Measurements from ENCODE around the gene ZNF548.

Gene ZNF548

DNA sequence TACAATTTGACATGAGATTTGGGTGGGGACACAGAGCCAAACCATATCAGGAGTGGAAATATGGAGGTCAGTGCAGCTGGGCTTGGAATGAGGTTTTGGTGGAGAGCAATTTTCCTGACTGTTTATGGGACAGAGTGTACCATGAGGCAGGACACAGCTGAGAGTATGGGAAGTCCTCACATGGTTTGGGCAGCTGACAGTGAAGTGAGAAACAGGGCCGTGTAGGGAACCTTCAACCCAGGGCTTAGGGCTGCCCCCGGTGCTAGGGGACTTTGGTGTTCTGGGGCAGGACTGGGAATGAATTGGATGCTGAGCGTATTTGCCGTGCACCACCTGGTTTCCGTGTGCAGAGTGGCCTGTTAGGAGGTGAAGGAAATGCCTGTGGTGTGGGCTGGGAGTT, 6.1 kb downstream of the ZNF548 start:
- no peak for DNase-seq (ENCODE audit: extremely low read depth in 1 of 2, low read depth in 1 of 2)

DNA sequence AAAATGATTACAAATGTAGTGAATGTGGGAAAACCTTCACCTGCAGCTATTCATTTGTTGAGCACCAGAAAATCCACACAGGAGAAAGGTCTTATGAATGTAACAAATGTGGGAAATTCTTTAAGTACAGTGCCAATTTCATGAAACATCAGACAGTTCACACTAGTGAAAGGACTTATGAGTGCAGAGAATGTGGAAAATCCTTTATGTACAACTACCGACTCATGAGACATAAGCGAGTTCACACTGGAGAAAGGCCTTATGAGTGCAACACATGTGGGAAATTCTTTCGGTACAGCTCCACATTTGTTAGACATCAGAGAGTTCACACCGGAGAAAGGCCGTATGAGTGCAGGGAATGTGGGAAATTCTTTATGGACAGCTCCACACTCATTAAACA, 9.2 kb downstream of the ZNF548 start:
- no peak for DNase-seq (ENCODE audit: extremely low read depth in 1 of 2, low read depth in 1 of 2)

DNA sequence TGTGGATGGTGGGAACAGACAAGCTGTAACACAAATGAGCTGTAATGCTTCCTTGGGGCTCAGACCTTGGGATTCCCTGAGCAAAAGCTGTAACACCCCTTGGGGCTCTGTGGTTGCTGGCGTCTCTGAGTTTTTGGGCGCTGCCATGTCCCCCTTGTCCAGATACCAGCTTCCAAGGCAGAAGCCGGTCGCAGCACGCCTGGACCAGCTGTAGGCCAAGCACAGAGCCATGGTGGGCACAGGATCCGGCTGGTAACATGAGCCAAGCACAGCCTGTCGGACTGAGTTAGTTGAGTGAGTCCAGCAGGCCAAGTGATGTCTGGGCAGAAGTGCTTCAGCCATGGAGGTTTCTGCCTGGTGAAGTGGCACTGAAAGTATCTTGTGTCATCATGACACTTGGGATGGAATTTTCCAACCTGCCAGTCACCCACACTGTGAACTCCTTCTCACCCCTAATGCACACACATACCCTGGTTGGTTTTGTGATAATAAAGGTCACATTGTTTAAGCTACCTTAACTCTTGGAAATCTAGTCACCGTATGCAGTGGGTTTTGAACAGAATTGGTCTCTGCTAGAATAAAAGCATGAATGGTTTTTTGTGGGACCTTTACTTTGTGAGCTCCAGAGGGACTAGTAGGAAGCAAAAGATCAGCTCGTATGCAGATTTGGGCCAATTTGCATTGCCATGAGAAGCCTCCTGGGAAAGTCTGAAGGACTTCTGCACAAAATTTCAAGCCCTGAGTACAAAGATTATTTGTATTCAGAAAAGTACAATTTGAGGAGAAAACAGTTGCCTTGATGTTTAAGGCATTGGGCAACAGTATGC, 14.3 kb downstream of the ZNF548 start:
- no peak for DNase-seq (ENCODE audit: extremely low read depth in 1 of 2, low read depth in 1 of 2)

DNA sequence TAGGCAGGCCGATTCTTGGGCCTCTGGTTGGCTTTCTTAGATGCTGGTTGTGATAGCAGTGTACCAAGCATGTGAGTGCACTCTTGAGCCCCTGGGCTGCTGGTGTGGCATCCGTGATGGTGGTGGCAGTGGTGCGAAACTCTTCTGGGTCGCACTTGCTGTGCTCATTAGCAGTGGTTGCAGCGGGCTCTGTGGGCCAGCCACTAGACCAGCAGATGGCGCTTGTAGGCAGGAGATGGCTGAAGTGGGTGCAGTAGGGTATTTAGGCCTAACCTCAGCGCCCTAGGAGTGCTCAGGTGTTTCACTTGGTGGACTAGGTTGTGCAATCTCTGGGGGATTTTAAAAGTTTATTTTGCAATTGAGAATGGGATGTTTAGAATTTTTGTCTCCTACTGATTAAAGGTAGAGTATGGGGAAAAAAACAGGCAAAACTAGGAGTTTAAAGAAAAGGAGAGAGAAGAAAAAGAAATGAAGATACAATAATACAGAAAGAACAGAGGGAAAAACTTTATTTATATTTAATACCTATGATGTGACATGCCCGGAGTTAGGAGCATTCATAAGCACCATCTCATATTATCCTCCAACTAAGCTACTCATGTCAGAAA, 17.0 kb downstream of the ZNF548 start:
- DNase-seq (ENCODE audit: extremely low read depth in 1 of 2, low read depth in 1 of 2): peak; percentile 46 to 49

DNA sequence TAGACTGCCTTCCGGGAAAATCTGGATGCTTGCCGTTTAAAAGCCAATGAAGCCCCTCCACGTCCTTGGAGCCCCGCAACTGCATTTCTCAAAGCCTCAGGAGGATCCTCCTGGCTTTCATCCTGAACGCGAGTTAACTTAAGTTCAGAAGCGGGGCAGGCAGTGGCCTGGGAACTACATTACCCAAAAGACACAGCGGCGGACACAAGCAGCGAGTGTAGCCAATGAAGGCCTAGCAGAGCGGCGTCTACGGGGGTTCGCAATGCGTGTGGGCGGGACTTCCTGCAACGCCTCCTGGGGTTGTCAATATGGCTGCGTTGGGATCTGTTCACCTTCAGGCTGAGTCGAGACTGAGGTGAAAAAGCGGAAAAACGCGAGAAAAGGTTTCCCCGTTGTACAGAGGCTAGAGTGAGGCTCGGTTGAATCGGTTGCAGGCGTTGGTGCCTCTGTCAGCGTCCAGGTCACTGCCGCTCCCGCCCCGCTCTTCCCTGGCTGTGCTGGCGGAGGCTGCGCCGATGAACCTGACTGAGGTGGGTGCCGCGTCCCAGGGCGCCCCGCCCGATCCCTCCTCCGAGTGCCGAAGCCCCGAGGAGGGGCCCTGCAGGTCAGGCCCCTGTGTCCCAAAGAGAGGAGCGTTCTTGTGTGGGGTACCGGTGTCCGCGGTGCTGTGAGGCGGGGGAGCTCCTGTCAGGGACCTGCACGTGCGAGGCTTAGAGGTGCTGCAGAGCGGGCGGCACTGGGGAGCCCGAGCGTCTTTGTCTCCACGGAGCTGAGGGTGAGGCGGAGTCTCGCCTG, 21.4 kb downstream of the ZNF548 start, which contains the start of gene ZNF17:
TSS of gene ZNF17 (plus strand) at position 285 of the 795 bp plus-strand sequence. CDS start 2,455 bp downstream, outside the sequence.
- peak; percentile 86 to 87 for DNase-seq (ENCODE audit: extremely low read depth in 1 of 2, low read depth in 1 of 2)

DNA sequence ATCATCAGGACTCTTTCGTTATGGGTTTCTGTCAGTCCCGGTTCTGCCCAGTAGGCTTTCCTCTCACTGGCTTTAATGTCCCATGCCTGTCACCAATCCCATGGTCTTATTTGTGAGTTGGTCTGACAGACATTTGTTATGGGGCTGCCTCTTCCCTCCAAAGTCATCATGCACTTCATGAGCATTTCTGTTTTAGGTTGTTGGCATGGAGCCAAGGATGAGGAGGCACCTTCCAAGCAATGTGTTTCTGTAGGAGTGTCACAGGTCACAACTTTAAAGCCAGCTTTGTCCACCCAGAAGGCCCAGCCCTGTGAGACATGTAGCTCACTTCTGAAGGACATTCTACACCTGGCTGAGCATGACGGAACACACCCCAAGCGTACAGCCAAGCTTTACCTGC, 29.8 kb downstream of the ZNF548 start:
- no peak for DNase-seq (ENCODE audit: extremely low read depth in 1 of 2, low read depth in 1 of 2)

DNA sequence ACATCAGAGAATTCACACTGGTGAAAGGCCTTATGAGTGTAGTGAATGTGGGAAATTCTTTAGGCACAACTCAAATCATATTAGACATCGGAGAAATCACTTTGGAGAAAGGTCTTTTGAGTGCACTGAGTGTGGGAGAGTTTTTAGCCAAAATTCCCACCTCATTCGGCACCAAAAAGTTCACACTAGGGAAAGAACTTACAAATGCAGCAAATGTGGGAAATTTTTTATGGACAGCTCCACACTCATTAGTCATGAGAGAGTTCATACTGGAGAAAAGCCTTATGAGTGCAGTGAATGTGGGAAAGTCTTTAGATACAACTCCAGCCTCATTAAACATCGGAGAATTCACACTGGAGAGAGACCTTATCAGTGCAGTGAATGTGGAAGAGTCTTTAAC, 31.4 kb downstream of the ZNF548 start:
- DNase-seq (ENCODE audit: extremely low read depth in 1 of 2, low read depth in 1 of 2): no peak

DNA sequence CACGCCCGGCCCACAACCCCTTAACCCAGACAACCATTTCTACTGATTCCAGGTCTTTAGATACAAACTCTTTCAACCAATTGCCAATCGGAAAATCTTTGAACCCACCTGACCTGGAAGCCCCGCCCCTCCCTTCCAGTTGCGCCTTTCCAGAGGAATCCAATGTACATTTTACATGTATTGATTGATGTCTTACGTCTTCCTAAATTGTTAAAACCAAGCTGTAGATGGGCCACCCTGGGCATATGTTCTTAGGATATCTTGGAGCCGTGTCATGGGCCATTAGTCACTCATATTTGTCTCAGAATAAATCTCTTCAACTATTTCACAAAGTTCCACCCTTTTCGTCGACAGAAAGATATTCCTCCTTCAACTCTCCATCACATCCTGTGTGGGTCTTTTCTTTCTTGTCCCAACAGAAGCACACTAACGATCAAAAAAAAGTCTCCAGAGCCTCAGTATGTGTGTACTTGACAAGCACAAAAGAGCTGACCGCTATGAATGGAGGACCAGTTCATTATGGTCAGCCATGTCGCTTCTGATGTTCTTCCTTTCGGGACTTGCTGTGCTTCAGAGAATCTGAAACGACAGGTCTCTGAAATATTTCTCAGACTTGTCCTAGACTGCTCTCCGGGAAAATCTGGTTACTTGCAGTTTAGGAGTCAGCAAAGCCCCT, 44.9 kb downstream of the ZNF548 start:
- DNase-seq (ENCODE audit: extremely low read depth in 1 of 2, low read depth in 1 of 2): no peak

DNA sequence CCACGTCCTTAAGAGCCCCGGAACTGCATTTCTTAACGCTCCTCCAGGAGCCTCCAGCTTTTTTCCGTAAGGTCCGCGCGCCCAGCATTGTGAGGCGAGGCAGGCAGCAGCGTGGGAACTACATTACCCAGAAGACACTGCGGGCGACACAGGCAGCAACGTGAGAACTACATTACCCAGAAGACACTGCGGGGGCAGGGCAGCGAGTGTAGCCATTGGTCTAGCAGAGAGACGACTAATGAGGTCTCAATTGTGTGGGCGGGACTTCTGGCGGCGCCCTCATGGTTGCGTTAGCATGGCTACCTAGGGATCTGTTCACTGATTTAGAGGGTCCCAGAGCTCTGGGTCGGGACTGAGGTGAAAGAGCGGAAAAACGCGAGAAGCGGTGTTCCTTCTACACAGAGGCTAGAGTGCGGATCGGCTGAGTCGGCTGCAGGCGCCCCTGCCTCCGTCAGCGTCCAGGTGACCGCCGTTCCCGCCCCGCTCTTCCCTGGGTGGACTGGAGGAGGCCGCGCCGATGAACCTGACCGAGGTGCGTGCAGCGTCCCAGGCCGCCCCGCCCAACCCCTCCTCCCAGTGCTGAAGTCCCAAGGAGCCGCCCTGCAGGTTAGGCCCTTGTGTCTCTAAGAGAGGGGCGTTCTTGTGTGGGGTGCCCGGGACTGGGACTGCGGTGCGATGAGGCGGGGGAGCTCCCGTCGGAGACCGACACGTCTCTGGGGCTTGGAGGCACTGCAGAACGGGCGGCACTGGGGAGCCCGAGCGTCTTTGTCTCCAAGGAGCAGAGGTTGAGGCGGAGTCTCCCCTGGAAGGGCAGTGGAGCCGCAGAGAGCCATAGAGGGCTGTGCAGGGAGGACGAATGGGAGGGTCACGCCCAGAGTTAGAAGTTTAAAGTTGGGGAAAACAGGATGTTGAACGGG, 45.7 kb downstream of the ZNF548 start, which contains the start of gene ZNF749:
TSS of gene ZNF749 (plus strand) at position 264 of the 917 bp plus-strand sequence. CDS start at position 518, 254 bp downstream.
- DNase-seq (ENCODE audit: extremely low read depth in 1 of 2, low read depth in 1 of 2): peak; percentile 88 to 96

DNA sequence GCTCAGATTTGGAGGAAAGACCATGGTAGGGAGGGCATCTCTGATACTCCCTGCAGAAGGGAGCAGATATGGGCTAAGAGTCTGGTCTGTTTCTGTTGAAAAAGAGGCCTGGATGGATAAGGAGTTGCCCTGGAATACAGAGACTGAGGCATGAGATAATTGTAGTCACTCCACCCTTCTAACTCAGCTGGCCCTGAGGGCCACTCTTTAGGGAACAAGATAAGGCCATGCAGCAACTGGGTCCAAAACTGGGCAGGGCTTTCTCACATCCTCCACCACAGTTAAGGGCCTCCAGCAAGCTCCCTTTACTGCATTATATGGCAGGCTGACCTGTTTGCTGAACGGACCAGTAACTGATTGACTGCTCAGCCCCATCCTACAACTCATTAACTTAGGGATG, 46.8 kb downstream of the ZNF548 start:
- no peak for DNase-seq (ENCODE audit: extremely low read depth in 1 of 2, low read depth in 1 of 2)

DNA sequence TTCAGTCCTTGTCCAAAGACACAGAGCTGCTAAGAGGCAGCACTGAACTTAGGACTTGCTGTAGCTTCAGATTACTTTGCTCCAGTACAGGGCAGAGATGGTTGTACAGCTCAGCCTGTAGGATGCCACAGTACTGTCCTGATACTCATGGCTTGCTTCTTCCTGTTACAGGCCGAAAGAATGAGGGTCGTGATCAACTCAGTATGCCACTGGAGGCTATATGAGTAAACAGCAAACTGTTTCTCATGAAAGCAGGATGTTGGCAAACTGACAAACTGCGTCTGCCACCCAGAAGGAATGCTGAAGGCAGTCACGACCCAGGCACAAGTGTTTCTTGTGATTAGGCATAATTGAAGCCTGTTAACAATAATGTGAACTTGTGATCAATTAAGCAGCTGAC, 48.3 kb downstream of the ZNF548 start:
- DNase-seq (ENCODE audit: extremely low read depth in 1 of 2, low read depth in 1 of 2): no peak

DNA sequence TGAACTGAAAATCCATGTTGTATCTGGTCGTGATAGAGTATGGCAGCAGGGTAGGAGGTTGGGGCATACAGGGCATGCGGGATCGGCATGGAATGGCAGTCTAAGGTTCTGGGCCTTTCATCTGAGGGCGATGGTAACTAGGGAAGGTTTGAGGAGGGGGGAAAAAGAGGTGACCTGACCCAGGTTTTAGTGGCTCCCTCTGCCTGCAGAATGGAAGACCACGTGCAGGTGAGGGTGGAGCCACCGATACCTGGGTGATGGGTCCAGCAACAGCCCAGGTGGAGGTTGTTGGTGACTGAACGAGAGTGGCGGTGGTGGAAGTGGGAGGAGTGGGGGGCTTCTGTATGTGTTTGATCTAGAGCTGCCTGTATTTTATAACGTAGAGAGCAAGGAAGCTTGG, 49.3 kb downstream of the ZNF548 start:
- DNase-seq (ENCODE audit: extremely low read depth in 1 of 2, low read depth in 1 of 2): no peak

DNA sequence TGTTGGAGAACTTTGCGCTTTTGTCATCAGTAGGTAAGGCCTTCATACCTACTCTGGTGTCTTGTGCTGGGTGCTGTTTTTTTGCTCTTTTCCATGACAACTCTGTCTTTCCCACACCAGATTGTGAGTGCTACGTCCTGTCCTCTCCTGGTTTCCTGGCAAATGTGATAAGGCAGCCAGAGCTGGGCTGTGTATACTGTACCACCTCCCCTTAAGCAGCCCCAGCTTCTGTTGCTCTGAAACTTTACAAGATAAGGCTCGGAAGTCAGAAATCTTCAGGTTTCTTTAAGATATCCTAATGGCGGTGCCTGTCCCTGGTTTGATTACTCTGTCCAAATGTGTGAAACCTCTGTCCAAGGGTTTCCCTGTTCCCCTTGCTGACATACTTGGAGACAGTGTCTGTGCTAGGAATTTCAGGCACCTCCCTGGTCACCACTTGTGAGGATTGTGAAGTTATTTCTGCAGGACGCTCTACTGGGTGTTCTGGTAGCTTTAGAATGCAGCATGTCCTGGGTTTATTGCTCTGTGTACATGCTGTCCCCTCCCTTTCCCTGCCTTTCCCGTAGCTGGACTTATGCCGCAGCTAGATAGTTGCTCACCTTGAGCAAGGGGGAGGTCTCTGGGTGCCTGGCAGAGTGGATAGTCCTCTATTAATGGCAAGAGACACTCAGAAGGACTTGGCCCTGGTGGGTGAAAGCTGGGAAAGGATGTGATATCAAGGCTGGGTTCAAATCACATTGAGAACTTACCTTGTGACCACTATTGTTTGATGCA, 52.5 kb downstream of the ZNF548 start:
- DNase-seq (ENCODE audit: extremely low read depth in 1 of 2, low read depth in 1 of 2): no peak

DNA sequence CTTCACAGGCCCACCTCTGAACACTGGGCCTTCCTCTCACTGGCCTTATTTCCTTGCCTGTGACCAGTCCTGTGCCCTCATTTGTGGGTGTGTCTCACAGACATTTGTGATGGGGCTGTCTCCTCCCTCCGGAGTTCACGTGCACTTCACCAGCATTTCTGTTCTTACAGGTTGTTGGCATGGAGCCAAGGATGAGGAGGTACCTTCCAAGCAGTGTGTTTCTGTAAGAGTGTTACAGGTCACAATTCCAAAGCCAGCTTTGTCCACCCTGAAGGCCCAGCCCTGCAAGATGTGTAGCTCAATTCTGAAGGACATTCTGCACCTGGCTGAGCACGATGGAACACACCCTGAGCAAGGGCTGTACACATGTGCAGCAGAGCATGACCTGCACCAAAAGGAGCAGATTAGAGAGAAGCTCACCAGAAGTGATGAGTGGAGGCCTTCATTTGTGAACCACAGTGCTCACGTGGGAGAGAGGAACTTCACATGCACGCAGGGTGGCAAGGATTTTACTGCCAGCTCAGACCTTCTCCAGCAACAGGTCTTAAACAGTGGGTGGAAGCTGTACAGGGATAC, 53.6 kb downstream of the ZNF548 start:
- DNase-seq (ENCODE audit: extremely low read depth in 1 of 2, low read depth in 1 of 2): no peak

DNA sequence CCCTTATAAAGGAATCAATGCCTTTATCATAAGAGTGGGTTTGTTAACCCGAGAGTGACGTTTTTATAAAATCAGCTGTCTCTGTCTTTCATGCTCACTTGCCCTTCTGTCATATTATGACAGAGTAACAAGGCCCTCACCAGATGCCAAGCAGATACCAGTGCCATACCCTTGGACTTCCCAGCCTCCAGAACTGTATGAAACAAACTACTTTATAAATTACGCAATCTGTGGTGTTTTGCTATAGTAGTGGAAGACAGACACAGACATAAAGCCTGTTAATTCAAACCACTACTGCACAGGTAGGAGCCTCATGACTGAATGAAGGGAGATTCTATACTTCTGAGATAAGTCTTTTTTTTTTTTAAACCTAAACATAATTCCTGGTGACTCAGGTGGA, 62.7 kb downstream of the ZNF548 start:
- no peak for DNase-seq (ENCODE audit: extremely low read depth in 1 of 2, low read depth in 1 of 2)

Measured in activated CD8-positive, alpha-beta memory T cell treated with anti-CD3 and anti-CD28 coated beads for 1 hour (primary cell).